GM13976 (cell line): ENCODE data around the gene NARS2.

Source experiments
- DNase-seq: peaks from one replicate; pipeline ENCODE4 v3.0.0; 2012; ENCODE audit warnings: low spot score
- CTCF ChIP-seq: IDR thresholded peaks from 2 replicates; pipeline ENCODE4 v1.5.1; 2012; ENCODE audit warnings: borderline replicate concordance, mild to moderate bottlenecking; ENCODE audit not compliant: insufficient read depth; ENCODE audit errors: extremely low read depth, missing control alignments, control extremely low read depth
- in situ Hi-C: fragments of 300-500 bp; cut with MboI; formaldehyde crosslinking; loops from one replicate; pipeline ENCODE4 v1.12.0; 2022; ENCODE audit warnings: low sequenced_read_pairs, mixed read lengths, inconsistent platforms; ENCODE audit not compliant: unreplicated experiment

The NARS2 gene

GRCh38 chr11:78547931-78548705 lies 26.5 kb downstream of the NARS2 start:
- no peak for DNase-seq
- in situ Hi-C loops = no loop called here
- TF ChIP-seq CTCF = no peak

DNA sequence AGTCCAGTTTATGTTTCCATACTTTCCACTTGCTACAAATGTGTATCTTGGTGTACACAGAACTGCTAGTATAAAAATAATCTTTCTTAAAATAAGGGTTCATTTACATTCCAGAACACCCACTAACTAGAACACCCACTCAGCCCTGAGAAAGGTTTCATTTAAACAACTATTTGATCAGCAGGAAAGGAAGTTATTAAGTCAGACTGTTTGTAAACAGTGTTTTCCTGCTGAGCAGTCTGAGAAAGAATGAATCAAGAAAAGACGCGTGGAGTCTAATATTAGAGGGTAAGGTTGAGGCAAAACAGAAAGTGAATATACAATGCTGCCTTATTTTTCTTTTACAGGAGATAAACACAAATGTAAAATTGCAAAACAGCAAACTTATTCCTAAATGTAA lies 32.7 kb downstream of the NARS2 start:
- in situ Hi-C loops = no loop called here
- no peak for TF ChIP-seq CTCF
- peak; percentile 45 for DNase-seq

DNA sequence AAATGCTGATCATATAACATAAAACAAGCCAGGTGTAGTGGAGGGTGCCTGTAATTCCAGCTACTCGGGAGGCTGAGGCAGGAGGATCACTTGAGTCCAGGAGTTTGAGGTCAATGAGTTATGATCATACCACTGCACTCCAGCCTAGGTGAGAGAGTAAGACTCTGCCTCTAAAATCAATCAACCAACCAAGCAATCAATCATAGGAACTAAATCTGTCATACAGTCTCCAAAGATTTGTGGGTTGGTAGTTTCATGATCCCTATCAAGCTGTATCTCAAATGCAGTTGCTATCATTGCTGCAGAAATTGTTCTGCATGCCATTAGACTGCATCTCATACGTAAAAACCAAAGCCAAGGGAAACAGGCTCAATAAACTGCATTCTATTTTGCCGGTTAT lies 33.1 kb downstream of the NARS2 start:
- in situ Hi-C loops = no loop called here
- no peak for DNase-seq
- TF ChIP-seq CTCF = no peak

- in situ Hi-C loops = no loop called here
- TF ChIP-seq CTCF = no peak
- DNase-seq = no peak
These were observed 34.4 kb downstream of the NARS2 start for GRCh38 chr11:78540256-78540655.

DNA sequence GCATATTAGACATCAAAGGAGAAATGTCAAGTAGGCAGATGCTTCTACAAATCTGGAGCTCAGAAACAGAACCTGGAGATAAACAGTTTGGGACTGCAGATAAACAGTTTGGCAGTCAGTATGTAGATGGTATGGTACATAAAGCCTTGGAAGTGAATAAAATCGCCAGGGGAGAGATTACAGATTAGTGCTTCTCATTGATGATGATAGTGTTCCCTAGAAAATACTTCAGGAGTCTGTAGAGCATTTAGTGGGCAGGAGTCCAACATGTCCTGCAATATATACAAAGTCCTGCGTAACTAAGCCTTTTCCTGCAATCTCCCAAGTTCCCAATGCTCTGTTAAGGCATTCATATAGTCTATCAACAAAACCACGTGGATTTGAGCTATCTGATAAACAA lies 35.2 kb downstream of the NARS2 start:
- no peak for TF ChIP-seq CTCF
- DNase-seq = no peak
- in situ Hi-C loops = no loop called here

DNA sequence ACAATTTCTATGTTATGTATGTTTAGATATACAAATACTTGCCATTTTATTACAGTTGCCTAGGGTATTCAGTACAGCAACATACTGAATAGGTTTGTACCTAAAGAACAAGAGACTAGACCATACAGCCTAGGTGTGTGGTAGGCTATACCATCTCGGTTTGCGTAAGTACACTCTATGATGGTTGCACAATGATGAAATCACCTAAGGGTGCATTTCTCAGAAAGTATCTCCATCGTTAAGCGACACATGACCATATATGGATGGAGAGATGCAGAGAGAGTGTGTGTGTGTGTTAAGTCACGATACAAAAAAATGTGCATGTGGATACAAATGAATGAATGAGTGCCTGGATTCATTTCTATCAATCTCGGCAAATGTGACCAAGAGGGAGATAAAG lies 37.7 kb downstream of the NARS2 start:
- no peak for TF ChIP-seq CTCF
- DNase-seq = no peak
- in situ Hi-C loops = no loop called here

DNA sequence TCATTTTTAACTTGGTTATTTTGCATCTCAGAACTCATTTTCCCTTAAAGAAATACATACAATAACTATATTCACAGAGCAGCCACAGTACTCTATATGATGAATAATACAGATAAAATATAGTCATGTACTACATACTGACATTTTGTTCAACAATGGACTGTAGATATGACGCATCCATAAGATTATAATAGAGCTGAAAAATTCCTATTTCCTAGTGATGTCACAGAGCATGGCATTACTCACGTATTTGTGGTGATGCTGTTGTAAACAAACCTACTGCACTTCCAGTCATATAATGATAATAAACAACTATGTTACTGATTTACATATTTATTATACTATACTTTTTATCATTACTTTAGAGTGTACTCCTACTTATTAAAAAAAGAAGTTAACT lies 38.7 kb downstream of the NARS2 start:
- TF ChIP-seq CTCF = no peak
- DNase-seq = no peak
- in situ Hi-C loops = no loop called here
